ENCODE results near the gene ZC3H12D.
"Not testable (repeated sequence)": the region's sequence is repeated elsewhere in the genome, so short reads cannot be mapped to it uniquely, and the experiment has no call there.

The ZC3H12D gene

DNA sequence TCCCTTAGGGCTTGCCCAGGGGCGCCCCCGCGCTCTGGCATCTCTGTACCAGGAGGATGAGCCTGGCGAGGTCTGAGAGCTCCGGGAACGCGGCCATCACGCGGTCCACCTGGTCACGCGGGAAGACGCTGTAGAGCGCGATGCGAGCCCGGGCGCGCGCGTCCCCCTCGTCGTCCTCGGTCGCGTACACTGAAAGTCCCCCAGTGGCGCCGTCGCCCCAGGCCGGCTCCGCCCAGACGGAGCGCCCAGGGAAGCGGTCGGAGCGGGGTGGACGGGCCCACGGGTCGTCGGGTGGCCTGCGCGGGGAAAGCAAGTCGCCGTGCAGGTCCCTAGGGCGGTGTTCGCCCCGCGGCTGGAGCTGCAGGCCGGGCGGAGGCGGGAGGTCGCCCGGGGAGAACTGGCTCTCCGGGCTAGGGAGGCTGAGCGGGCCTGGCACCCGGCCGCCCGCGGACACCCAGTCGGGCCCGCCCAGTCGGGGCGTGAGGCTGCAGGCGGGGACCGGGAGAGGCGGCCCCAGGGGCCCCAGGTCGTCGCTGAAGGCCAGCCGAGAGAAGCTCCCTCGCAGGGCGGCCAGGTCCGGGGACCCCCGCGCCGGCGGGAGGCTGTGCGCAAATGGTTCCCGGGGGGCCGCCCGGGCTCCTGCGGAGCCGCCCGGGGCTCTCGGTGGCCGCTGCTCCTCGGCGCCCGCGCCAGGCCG is 34.0 kb downstream of the ZC3H12D start:
- no peak overlapping the region for H3K4me3 ChIP-seq (ENCODE audit: low read depth, low read length)
- TF ChIP-seq, protein P1, sequence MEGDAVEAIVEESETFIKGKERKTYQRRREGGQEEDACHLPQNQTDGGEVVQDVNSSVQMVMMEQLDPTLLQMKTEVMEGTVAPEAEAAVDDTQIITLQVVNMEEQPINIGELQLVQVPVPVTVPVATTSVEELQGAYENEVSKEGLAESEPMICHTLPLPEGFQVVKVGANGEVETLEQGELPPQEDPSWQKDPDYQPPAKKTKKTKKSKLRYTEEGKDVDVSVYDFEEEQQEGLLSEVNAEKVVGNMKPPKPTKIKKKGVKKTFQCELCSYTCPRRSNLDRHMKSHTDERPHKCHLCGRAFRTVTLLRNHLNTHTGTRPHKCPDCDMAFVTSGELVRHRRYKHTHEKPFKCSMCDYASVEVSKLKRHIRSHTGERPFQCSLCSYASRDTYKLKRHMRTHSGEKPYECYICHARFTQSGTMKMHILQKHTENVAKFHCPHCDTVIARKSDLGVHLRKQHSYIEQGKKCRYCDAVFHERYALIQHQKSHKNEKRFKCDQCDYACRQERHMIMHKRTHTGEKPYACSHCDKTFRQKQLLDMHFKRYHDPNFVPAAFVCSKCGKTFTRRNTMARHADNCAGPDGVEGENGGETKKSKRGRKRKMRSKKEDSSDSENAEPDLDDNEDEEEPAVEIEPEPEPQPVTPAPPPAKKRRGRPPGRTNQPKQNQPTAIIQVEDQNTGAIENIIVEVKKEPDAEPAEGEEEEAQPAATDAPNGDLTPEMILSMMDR (IDR thresholded peaks at IDR 0.05; ENCODE audit: borderline replicate concordance, insufficient read depth, low read depth, low read length): no peak

DNA sequence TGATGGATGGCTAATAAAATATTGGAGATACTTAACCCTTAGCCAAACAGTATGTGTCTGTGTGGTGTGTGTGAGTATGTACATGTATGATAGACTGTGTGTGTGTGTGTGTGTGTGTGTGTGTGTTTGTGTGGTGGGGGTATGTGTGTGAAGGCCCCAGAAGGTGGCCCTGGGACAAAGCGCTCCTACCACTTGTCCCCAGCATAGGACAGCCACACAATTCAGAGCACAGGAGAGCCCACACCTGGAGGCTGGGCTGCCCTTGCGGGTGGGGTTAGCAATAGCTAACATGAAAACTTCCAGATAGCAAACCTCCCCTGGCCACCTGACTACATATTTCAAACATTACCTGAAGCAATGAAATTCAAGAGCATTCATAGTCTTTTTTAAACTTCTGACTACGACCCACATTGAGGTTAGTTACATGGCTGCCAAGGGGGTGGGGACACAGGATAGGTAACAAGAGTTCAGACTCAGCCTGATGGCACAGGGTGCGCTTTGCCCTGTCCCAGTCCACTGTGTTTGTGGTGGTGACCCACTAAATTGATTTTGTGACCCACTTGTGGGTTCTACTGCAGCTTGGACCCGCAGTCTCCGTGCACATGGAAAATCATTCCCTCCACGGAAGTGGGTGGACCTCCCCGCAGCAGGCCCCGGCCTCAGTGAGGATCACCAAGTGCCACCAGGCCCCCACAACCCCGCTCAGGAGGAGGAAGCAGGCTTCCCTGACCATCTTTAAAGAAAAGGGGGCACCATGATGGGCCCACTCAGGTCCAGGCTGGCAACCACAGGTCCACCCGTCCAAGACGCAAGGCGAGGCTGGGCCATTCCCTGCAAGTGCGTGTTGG is 34.8 kb downstream of the ZC3H12D start:
- TF ChIP-seq, protein P1 (IDR thresholded peaks at IDR 0.05; ENCODE audit: borderline replicate concordance, insufficient read depth, low read depth, low read length): no peak

DNA sequence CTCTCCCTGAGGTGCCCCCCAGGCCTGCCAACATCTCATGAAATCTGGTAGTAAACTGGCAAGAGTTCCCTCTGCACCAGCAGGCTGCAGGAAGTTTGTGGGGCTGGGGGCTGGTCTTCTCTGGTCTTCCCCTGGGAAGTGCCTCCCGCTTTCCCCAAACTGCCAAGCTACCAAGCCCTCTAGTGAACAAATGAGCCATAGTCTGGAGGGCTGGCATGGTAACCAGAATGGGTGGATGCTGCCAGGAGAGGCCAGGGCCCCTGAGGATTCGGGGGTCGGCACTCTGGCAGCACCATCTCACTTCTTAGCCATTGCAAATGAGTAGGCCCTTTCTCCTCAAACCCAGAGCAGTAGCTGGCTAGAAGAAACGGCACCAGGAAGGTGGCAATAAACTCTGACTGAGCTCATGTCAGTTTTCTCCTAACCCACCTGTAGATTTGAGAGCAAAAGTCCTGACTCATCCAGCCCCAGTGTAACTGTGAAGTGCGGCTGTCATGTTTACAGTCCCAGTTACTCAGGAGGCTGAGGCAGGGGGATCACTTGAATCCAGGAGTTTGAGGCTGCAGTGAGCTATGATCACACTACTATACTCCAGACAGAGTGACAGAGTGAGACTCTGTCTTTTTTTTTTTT is 35.9 kb downstream of the ZC3H12D start:
- no peak overlapping the region for H3K4me3 ChIP-seq (ENCODE audit: low read depth, low read length)
- TF ChIP-seq, protein P1 (IDR thresholded peaks at IDR 0.05; ENCODE audit: borderline replicate concordance, insufficient read depth, low read depth, low read length): no peak

More for the DNA sequence above, 34.8 kb downstream of the ZC3H12D start:
- no peak overlapping the region for H3K4me3 ChIP-seq (ENCODE audit: low read depth, low read length)

DNA sequence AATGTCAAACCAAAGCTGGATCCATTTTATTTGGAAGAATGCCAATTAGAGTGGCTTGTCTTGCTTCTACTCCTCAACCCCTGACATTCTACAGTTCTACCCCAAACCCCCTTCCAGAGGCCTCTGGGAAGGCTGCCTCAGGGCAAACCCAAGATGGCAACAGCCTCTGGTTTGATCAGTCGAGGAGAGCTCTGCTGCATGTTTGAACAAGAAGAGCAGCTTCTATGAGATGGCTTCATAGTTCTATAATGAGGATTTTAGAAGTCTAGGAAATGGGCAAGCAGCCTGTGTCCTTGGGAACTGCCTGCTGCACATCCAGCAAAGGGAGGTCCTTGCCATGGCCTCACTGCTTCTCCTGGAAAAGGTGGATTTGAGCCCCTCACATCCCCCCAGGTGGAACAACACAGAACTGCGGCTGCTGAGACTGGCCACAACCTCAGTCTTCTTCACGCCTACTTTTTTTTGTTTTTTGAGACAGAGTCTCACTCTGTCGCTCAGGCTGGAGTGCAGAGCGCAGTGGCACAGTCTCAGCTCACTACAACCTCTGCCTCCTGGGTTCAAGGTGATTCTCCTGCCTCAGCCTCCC is 37.9 kb downstream of the ZC3H12D start:
- H3K4me3 ChIP-seq (ENCODE audit: low read depth, low read length): no peak overlapping the region

DNA sequence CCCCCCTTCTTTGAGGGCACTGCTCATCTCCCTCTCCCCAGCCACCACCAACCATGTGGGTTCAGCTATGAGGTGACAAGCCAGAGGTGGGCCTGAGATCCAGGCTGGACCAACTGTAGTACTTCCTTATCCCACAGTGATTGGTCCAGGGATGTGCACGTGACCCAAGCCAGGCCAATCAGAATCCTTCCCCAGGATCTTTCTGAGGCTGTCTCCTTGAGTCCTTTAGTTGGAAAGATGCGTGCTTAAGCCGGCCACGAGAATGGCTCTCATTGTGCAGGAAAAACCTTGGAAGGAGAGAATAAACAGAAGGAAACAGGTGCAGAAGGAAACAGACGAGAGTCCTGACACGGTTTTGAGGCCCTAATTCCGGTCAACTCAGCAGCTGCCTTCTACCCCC is 39.2 kb downstream of the ZC3H12D start:
- TF ChIP-seq, protein P1 (IDR thresholded peaks at IDR 0.05; ENCODE audit: borderline replicate concordance, insufficient read depth, low read depth, low read length): no peak
- H3K4me3 ChIP-seq (ENCODE audit: low read depth, low read length): no peak overlapping the region

More for the DNA sequence above, 37.9 kb downstream of the ZC3H12D start:
- TF ChIP-seq, protein P1 (IDR thresholded peaks at IDR 0.05; ENCODE audit: borderline replicate concordance, insufficient read depth, low read depth, low read length): no peak

DNA sequence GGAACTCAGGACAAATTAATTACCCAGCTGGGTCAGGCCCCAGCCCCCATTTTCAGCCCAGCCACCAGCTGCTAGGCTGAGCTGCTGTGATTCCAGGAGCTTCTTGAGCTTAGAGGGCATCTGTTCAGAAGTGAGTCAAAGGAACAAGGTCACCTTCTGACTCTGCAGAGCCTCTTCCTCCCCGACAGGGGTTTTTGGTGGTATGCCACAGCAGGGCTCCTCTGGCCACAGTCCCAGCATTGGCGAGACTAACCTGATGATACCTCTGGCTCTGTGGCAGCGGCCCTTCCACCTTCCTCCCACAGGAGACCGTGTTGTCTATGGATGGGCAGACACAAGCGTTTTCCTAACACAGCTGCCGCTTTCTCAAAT is 39.7 kb downstream of the ZC3H12D start:
- TF ChIP-seq, protein P1 (IDR thresholded peaks at IDR 0.05; ENCODE audit: borderline replicate concordance, insufficient read depth, low read depth, low read length): no peak
- no peak overlapping the region for H3K4me3 ChIP-seq (ENCODE audit: low read depth, low read length)

DNA sequence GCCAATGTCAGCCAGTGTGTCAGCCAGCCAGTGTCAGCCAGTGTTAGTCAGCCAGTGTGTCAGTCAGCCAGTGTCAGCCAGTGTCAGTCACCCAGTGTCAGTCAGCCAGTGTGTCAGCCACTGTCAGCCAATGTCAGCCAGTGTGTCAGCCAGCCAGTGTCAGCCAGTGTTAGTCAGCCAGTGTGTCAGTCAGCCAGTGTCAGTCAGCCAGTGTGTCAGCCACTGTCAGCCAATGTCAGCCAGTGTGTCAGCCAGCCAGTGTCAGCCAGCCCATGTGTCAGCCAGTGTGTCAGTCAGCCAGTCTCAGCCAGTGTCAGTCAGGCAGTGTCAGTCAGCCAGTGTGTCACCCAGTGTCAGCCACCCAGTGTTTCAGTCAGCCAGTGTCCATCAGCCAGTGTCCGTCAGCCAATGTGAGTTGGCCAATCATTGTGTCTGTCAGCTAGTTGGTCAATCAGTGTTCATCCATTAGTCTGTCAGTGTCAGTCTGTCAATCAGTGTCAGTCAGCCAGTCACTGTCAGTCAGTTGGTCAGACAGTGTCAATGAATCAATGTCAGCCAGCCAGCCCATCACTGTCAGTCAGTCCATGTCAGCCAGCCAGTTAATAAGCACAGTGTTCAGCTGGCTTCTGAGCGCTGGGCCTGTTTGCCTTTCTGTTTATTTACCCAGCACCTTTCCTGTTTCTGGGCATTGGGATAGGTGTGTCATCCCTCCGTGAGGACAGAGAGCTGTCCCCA is 40.3 kb downstream of the ZC3H12D start:
- H3K4me3 ChIP-seq (ENCODE audit: low read depth, low read length): not testable (repeated sequence)

Data from GM12875 (cell line).